Measurements from ENCODE around the gene HIVEP3.

Gene HIVEP3

GRCh38 chr1:41528106-41528505, 390.6 kb downstream of the HIVEP3 start:
- no peak for TF ChIP-seq CTCF (IDR thresholded peaks at IDR 0.05; ENCODE audit: low read depth, low read length)
- no peak for DNase-seq (ENCODE audit: extremely low read depth, low read depth)

- no peak for DNase-seq (ENCODE audit: extremely low read depth, low read depth)
- TF ChIP-seq CTCF (IDR thresholded peaks at IDR 0.05; ENCODE audit: low read depth, low read length), result no peak
These were observed 391.7 kb downstream of the HIVEP3 start for GRCh38 chr1:41526956-41527561.

- no peak for DNase-seq (ENCODE audit: extremely low read depth, low read depth)
- no peak for TF ChIP-seq CTCF (IDR thresholded peaks at IDR 0.05; ENCODE audit: low read depth, low read length)
These were observed 392.7 kb downstream of the HIVEP3 start for GRCh38 chr1:41525891-41526587.

- DNase-seq (ENCODE audit: extremely low read depth, low read depth), result no peak
- TF ChIP-seq CTCF (IDR thresholded peaks at IDR 0.05; ENCODE audit: low read depth, low read length), result no peak
These were observed 393.7 kb downstream of the HIVEP3 start for GRCh38 chr1:41524676-41525675.

- no peak for TF ChIP-seq CTCF (IDR thresholded peaks at IDR 0.05; ENCODE audit: low read depth, low read length)
- DNase-seq (ENCODE audit: extremely low read depth, low read depth), result no peak
These were observed 394.6 kb downstream of the HIVEP3 start for GRCh38 chr1:41523949-41524675.

- no peak for DNase-seq (ENCODE audit: extremely low read depth, low read depth)
- no peak for TF ChIP-seq CTCF (IDR thresholded peaks at IDR 0.05; ENCODE audit: low read depth, low read length)
These were observed 395.7 kb downstream of the HIVEP3 start for GRCh38 chr1:41523071-41523470.

Data from AG09319 (cell line).